ENCODE measurements around the gene KCNK18. TPM values are rescaled to one million over a fixed set of nuclear protein-coding genes. Genes with fewer than 3 reads are reported as not detected.
"Not testable (repeated sequence)": the region's sequence is repeated elsewhere in the genome, so short reads cannot be mapped to it uniquely, and the experiment has no call there.

The KCNK18 gene
- total RNA-seq, 1 donor from 2014 or later = not detected

DNA sequence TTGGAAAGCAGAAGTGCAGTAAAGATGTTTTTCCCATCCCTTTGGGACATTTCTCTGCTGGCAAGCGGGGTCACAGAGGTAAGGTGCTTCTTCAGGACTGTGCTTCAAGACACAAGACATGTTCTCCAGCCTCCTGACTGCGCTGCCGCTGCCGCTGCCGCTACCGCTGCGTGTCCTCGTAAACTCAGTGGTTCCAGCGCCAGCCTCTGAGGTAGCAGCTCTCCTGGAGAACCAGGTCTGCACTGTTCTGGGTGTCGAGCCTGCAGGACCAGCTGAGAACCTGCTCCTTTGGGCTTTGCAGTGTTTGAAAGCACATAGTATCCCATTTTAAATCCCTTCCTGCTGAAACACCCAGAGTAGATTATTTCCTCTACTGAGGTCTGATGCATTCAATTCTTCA lies 13.0 kb upstream of the KCNK18 start:
- ATAC-seq (ENCODE audit: low read depth) (no peak), DNase-seq (no peak)
- Mint-ChIP-seq H3K27me3 (peaks cover 9% of the 10 kb centered on the region), H3K4me3 (no peak overlapping the region), H3K36me3 (ENCODE audit: low read depth) (no peaks in the 10 kb centered on the region), H3K27ac (no peak overlapping the region), H3K4me1 (no peaks in the 10 kb centered on the region), H3K9me3 (peaks cover 4% of the 10 kb centered on the region)
- TF ChIP-seq, protein P1, sequence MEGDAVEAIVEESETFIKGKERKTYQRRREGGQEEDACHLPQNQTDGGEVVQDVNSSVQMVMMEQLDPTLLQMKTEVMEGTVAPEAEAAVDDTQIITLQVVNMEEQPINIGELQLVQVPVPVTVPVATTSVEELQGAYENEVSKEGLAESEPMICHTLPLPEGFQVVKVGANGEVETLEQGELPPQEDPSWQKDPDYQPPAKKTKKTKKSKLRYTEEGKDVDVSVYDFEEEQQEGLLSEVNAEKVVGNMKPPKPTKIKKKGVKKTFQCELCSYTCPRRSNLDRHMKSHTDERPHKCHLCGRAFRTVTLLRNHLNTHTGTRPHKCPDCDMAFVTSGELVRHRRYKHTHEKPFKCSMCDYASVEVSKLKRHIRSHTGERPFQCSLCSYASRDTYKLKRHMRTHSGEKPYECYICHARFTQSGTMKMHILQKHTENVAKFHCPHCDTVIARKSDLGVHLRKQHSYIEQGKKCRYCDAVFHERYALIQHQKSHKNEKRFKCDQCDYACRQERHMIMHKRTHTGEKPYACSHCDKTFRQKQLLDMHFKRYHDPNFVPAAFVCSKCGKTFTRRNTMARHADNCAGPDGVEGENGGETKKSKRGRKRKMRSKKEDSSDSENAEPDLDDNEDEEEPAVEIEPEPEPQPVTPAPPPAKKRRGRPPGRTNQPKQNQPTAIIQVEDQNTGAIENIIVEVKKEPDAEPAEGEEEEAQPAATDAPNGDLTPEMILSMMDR (IDR thresholded peaks at IDR 0.05) = no peak
- CTCF ChIA-PET = no interaction called here
- POLR2A ChIA-PET = no interaction called here
- intact Hi-C loops (cut with micrococcal nuclease) = no loop called here

DNA sequence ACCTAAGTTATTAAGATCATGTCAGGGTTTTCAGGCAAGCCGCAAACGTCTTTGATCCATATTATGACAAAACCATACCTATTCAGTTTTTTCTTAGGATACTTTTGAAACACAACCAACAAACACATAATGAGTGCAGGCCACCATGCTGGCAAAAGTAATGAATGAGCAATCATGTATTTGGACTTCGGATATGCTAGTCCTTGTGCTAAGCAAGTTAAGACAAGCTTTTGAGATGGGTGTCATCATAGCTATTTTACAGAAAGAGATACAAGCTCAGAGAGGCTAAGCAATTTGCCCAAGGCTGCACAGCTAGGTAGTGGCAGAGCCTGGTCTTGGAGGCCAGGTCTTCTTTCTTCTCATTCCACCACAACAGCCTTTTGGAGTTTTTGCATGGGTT lies 12.5 kb upstream of the KCNK18 start:
- H3K36me3 Mint-ChIP-seq (ENCODE audit: low read depth) = no peaks in the 10 kb centered on the region
- ATAC-seq (ENCODE audit: low read depth) = no peak
- no peak overlapping the region for H3K4me3 Mint-ChIP-seq
- H3K9me3 Mint-ChIP-seq = peaks cover 7% of the 10 kb centered on the region
- intact Hi-C loops (cut with micrococcal nuclease) = no loop called here
- H3K4me1 Mint-ChIP-seq = no peaks in the 10 kb centered on the region
- H3K27ac Mint-ChIP-seq = no peak overlapping the region
- POLR2A ChIA-PET = no interaction called here
- TF ChIP-seq, protein P1 (IDR thresholded peaks at IDR 0.05) = no peak
- no peak for DNase-seq
- peaks cover 8% of the 10 kb centered on the region for H3K27me3 Mint-ChIP-seq
- CTCF ChIA-PET = no interaction called here

DNA sequence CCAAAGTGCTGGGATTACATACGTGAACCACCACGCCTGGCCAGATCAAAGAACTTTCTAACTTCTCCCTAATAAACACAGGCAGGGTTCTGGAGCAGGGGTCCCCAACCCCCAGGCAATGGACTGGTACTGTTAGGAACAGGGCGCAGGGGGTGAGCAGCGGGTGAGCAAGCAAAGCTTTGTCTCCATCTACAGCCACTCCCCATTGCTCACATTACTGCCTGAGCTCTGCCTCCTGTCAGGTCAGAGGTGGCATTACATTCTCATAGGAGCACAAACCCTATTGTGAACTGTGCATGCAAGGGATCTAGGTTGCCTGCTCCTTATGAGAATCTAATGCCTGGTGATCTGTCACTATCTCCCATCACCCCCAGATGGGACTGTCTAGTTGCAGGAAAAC lies 11.5 kb upstream of the KCNK18 start:
- CTCF ChIA-PET = interaction anchor here (1.9 kb wide), 1 partner anchor 11 kb away, joined by 7 read pairs; no protein-coding TSS in a partner anchor
- H3K27ac Mint-ChIP-seq; H3K27me3 Mint-ChIP-seq; H3K36me3 Mint-ChIP-seq (ENCODE audit: low read depth); ATAC-seq (ENCODE audit: low read depth); H3K4me1 Mint-ChIP-seq; intact Hi-C loops (cut with micrococcal nuclease); DNase-seq; H3K4me3 Mint-ChIP-seq; H3K9me3 Mint-ChIP-seq; POLR2A ChIA-PET: not testable (repeated sequence)

DNA sequence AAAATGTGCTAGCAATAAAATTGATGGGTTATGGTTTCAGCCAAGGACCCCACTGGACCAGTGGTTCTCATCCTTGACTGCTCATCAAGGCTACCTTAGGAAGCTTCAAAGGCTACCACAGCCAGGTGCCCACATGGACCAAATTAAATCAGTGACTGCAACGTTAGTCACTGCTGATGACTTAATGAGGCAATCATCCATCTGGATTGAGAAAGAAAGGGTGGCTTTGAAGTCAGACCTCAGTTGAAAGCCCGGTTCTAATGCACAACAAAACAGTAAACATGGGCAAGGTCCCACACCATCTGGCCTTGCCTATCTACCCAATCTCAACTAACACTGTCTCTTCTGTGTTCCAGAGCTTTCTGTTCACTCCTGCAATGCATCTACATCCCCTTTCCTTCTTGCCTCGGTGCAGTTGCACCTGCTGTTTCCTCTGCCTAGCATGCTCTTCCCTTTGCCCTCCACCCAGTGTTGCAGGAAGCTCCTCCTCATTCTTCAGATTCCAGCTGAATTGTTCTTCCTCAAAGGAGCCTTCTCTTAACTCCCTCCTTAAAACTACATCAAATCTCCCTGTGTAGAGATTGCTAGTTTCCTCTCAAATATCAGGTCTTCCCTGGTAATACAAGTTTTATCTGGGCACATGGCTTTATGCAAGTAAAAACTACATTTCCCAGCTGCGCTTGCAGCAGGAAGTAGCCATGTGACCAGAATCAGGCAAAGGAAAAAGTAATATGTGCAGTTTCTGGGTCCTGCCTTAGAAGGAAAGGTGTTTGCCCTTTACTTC lies 10.3 kb upstream of the KCNK18 start:
- no peaks in the 10 kb centered on the region for H3K36me3 Mint-ChIP-seq (ENCODE audit: low read depth)
- H3K27me3 Mint-ChIP-seq = no peaks in the 10 kb centered on the region
- H3K9me3 Mint-ChIP-seq = peaks cover 8% of the 10 kb centered on the region
- ATAC-seq (ENCODE audit: low read depth) (no peak), DNase-seq (no peak)
- no peaks in the 10 kb centered on the region for H3K4me1 Mint-ChIP-seq
- H3K4me3 Mint-ChIP-seq = no peak overlapping the region
- ChIA-PET CTCF (interaction anchor here (1.9 kb wide), 1 partner anchor 12 kb away, joined by 7 read pairs; no protein-coding TSS in a partner anchor), POLR2A (interaction anchor here (0.5 kb wide), 1 partner anchor 348 kb away, joined by 4 read pairs; no protein-coding TSS in a partner anchor)
- H3K27ac Mint-ChIP-seq = no peak overlapping the region
- TF ChIP-seq, protein P1 (IDR thresholded peaks at IDR 0.05) = no peak
- intact Hi-C loops (cut with micrococcal nuclease) = no loop called here

DNA sequence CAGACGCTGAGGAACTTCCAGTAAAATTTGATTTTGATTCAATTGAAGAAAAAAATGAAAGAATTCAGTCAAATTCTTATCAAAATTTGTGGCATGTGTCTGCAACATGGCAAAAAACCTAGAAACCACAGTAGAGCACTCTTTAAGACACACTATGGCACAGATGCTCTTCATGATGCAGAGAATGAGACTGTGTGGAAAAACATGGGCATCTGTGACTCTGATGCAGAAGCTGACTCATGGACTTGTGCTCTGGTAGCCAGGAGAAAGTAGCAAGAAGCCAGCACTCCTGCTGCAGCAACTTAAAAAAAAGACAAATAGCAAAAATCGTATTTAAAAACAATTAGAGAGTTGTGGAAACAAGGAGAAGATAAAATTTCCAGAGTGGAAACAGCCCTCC lies 8.9 kb upstream of the KCNK18 start:
- Mint-ChIP-seq H3K4me3 (no peak overlapping the region), H3K27me3 (no peaks in the 10 kb centered on the region), H3K9me3 (peaks cover 8% of the 10 kb centered on the region), H3K36me3 (ENCODE audit: low read depth) (no peaks in the 10 kb centered on the region), H3K27ac (no peak overlapping the region), H3K4me1 (no peaks in the 10 kb centered on the region)
- intact Hi-C loops (cut with micrococcal nuclease) = no loop called here
- ATAC-seq (ENCODE audit: low read depth) = no peak
- TF ChIP-seq, protein P1 (IDR thresholded peaks at IDR 0.05) = no peak
- ChIA-PET POLR2A (no interaction called here), CTCF (no interaction called here)
- no peak for DNase-seq
